ENCODE measurements around the gene CDK5. TPM values are rescaled to one million over a fixed set of nuclear protein-coding genes. Genes with fewer than 3 reads are reported as not detected.
A peak's percentile ranks its signal among the peaks of the same experiment; 100 is the strongest.

CDK5 gene
- total and polyA plus RNA-seq, 2 donors (not counting 1 experiment from before 2014, with no cell fraction given), result 15.1 to 27.7 TPM

DNA sequence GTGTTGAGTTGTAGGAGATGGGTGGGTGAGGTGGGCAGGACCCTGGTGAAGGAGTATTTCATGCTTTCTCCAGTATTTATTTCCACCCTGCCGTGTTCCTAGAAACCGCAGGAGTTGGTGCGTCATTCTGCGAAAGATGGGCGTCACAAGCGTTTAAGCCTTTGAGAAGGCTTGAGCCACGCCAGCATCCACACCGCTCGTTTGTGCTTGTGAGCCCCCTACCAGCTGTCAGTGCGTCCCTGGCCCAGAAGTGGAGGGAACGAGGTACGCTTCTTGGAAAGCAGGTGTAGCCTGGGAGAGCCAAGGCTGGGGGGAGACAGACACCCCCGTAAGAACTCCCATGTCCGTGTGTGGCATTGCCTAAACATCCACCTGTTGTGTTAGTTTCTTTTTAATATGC lies 34.3 kb upstream of the CDK5 start:
- Histone ChIP-seq H3K27me3 (ENCODE audit: control insufficient read depth, insufficient read depth, low read length) (no peaks in the 10 kb centered on the region), H3K4me1 (ENCODE audit: control insufficient read depth, extremely low read depth, insufficient read depth, low read length) (peaks cover 20% of the 10 kb centered on the region), H4K20me1 (ENCODE audit: control insufficient read depth, extremely low read depth, insufficient read depth, low read length) (no peaks in the 10 kb centered on the region), H3K4me3 (replicated peaks in 1 of 4; ENCODE audit: control extremely low read depth in 1 of 4, insufficient read depth in 1 of 4, low read depth in 3 of 4, low read length in 4 of 4) (no peak overlapping the region), H3K4me2 (ENCODE audit: extremely low read depth, insufficient read depth, low read length) (no peak overlapping the region), H3K36me3 (ENCODE audit: control insufficient read depth, insufficient read depth, low read length) (no peaks in the 10 kb centered on the region), H2AFZ (ENCODE audit: low read length) (no peak overlapping the region), H3K9ac (ENCODE audit: insufficient read depth, low read length) (no peak overlapping the region), H3K79me2 (ENCODE audit: control insufficient read depth, insufficient read depth, low read length) (peaks cover 92% of the 10 kb centered on the region), H3K9me3 (ENCODE audit: control insufficient read depth, insufficient read depth, low read depth, low read length) (no peaks in the 10 kb centered on the region), H3K27ac (ENCODE audit: insufficient read depth, low read length) (no peak overlapping the region)
- DNase-seq (ENCODE audit: low read depth in 2 of 2), result no peak
- no peak for TF ChIP-seq CTCF (conservative IDR thresholded peaks at IDR 0.05 in 1 of 2, IDR thresholded peaks at IDR 0.05 in 1 of 2; ENCODE audit: low read depth in 1 of 2, low read length in 2 of 2)
- TF ChIP-seq EZH2 (IDR thresholded peaks at IDR 0.05; ENCODE audit: low read length, missing control alignments), result no peak

GRCh38 chr7:151091431-151091830 lies 33.7 kb upstream of the CDK5 start:
- Histone ChIP-seq H3K79me2 (ENCODE audit: control insufficient read depth, insufficient read depth, low read length) (peaks cover 93% of the 10 kb centered on the region), H3K9ac (ENCODE audit: insufficient read depth, low read length) (no peak overlapping the region), H3K4me1 (ENCODE audit: control insufficient read depth, extremely low read depth, insufficient read depth, low read length) (peaks cover 20% of the 10 kb centered on the region), H4K20me1 (ENCODE audit: control insufficient read depth, extremely low read depth, insufficient read depth, low read length) (no peaks in the 10 kb centered on the region), H3K27ac (ENCODE audit: insufficient read depth, low read length) (no peak overlapping the region), H3K9me3 (ENCODE audit: control insufficient read depth, insufficient read depth, low read depth, low read length) (no peaks in the 10 kb centered on the region), H3K36me3 (ENCODE audit: control insufficient read depth, insufficient read depth, low read length) (no peaks in the 10 kb centered on the region), H3K4me2 (ENCODE audit: extremely low read depth, insufficient read depth, low read length) (no peak overlapping the region), H3K4me3 (replicated peaks in 1 of 4; ENCODE audit: control extremely low read depth in 1 of 4, insufficient read depth in 1 of 4, low read depth in 3 of 4, low read length in 4 of 4) (no peak overlapping the region), H2AFZ (ENCODE audit: low read length) (no peak overlapping the region), H3K27me3 (ENCODE audit: control insufficient read depth, insufficient read depth, low read length) (no peaks in the 10 kb centered on the region)
- TF ChIP-seq CTCF (conservative IDR thresholded peaks at IDR 0.05 in 1 of 2, IDR thresholded peaks at IDR 0.05 in 1 of 2; ENCODE audit: low read depth in 1 of 2, low read length in 2 of 2) (peak; percentile 37 to 68), EZH2 (IDR thresholded peaks at IDR 0.05; ENCODE audit: low read length, missing control alignments) (no peak)
- DNase-seq (ENCODE audit: low read depth in 2 of 2), result no peak

DNA sequence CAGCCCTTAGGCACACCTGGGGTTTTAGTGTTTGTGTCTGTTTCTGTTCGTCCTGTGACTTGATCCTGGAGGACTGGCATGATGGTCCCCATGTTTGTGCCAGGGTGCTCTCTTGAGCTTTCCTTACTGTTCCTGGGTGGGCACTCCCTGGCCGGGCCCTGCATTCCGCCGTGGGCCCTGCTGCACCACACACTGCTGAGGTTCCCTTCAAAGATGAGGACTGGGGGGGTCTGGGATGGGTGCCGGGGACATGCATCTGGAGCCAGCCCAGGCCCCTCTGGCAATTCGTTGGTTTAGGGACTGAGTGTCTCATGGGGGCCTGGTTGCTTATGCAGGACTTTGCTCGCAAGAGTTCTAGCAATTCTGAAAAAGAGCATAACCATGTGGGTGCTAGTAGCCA lies 33.3 kb upstream of the CDK5 start:
- Histone ChIP-seq H3K27ac (ENCODE audit: insufficient read depth, low read length) (no peak overlapping the region), H3K9ac (ENCODE audit: insufficient read depth, low read length) (no peak overlapping the region), H2AFZ (ENCODE audit: low read length) (no peak overlapping the region), H3K4me3 (replicated peaks in 1 of 4; ENCODE audit: control extremely low read depth in 1 of 4, insufficient read depth in 1 of 4, low read depth in 3 of 4, low read length in 4 of 4) (no peak overlapping the region), H3K4me2 (ENCODE audit: extremely low read depth, insufficient read depth, low read length) (no peak overlapping the region), H3K79me2 (ENCODE audit: control insufficient read depth, insufficient read depth, low read length) (peaks cover 90% of the 10 kb centered on the region), H3K4me1 (ENCODE audit: control insufficient read depth, extremely low read depth, insufficient read depth, low read length) (peaks cover 20% of the 10 kb centered on the region), H3K9me3 (ENCODE audit: control insufficient read depth, insufficient read depth, low read depth, low read length) (no peaks in the 10 kb centered on the region), H3K27me3 (ENCODE audit: control insufficient read depth, insufficient read depth, low read length) (no peaks in the 10 kb centered on the region), H3K36me3 (ENCODE audit: control insufficient read depth, insufficient read depth, low read length) (no peaks in the 10 kb centered on the region), H4K20me1 (ENCODE audit: control insufficient read depth, extremely low read depth, insufficient read depth, low read length) (no peaks in the 10 kb centered on the region)
- TF ChIP-seq CTCF (conservative IDR thresholded peaks at IDR 0.05 in 1 of 2, IDR thresholded peaks at IDR 0.05 in 1 of 2; ENCODE audit: low read depth in 1 of 2, low read length in 2 of 2) (no peak), EZH2 (IDR thresholded peaks at IDR 0.05; ENCODE audit: low read length, missing control alignments) (no peak)
- DNase-seq (ENCODE audit: low read depth in 2 of 2), result no peak

Measured in fibroblast of lung (primary cell).